Activated CD4-positive, alpha-beta T cell treated with anti-CD3 and anti-CD28 coated beads, Interleukin-2, amount 10 ng/mL, durations not matched to agents 7 days and 5 days (primary cell): ENCODE measurements around the gene FADS3. TPM values are rescaled to one million over a fixed set of nuclear protein-coding genes. Genes with fewer than 3 reads are reported as not detected.
A peak's percentile ranks its signal among the peaks of the same experiment; 100 is the strongest.

Experiments used
- CTCF ChIA-PET: fragments of 350-600 bp; sonication (Branson Sonifier 250); formaldehyde crosslinking; loops from one replicate; lab custom pipeline; 2021; ENCODE audit warnings: antibody characterized with exemption; lab: Charles Lee
- POLR2A ChIA-PET: fragments of 350-600 bp; sonication (Branson Sonifier 250); formaldehyde crosslinking; loops from one replicate; lab custom pipeline; 2021; ENCODE audit warnings: antibody characterized with exemption; lab: Charles Lee
- DNase-seq: peaks from one replicate; pipeline ENCODE4 v3.0.0-alpha.2; 2020
- H3K27ac Mint-ChIP-seq: one replicate; pipeline ENCODE4 v1.8.0; 2021; ENCODE audit warnings: mild to moderate bottlenecking, moderate library complexity, mixed read lengths
- H3K27me3 Mint-ChIP-seq: one replicate; pipeline ENCODE4 v1.8.0; 2021; ENCODE audit warnings: mixed read lengths
- H3K36me3 Mint-ChIP-seq: one replicate; pipeline ENCODE4 v1.8.0; 2021; ENCODE audit warnings: low read depth, mixed read lengths
- H3K4me1 Mint-ChIP-seq: one replicate; pipeline ENCODE4 v1.8.0; 2021; ENCODE audit warnings: mixed read lengths
- H3K4me3 Mint-ChIP-seq: one replicate; pipeline ENCODE4 v1.8.0; 2021; ENCODE audit warnings: mild to moderate bottlenecking, moderate library complexity, mixed read lengths
- H3K9me3 Mint-ChIP-seq: one replicate; pipeline ENCODE4 v1.8.0; 2021; ENCODE audit warnings: mixed read lengths
- total RNA-seq, 2 experiments: library from RNA; stranded (reverse); gene quantifications; one replicate each; pipeline ENCODE4 v1.2.3, GENCODE V29; 2021

The FADS3 gene
- total RNA-seq, 2 experiments from 2014 or later: 2.9 to 3.7 TPM

- DNase-seq: no peak
Measured at GRCh38 chr11:61869429-61869707, 22.0 kb downstream of the FADS3 start.

GRCh38 chr11:61868571-61869428, 22.5 kb downstream of the FADS3 start:
- ChIA-PET POLR2A (no interaction called here), CTCF (interaction anchor here (4.1 kb wide), 1 partner anchor 14 kb away, joined by 41 read pairs; no protein-coding TSS in a partner anchor)
- Mint-ChIP-seq H3K27me3 (peaks cover 2% of the 10 kb centered on the region), H3K4me1 (peaks cover 5% of the 10 kb centered on the region), H3K27ac (no peak overlapping the region), H3K36me3 (peaks cover 9% of the 10 kb centered on the region), H3K4me3 (no peak overlapping the region), H3K9me3 (no peaks in the 10 kb centered on the region)
- DNase-seq: no peak

More at GRCh38 chr11:61869429-61869707, 22.0 kb downstream of the FADS3 start:
- Mint-ChIP-seq H3K4me3 (no peak overlapping the region), H3K36me3 (peaks cover 9% of the 10 kb centered on the region), H3K9me3 (no peaks in the 10 kb centered on the region), H3K27ac (no peak overlapping the region), H3K4me1 (peaks cover 5% of the 10 kb centered on the region), H3K27me3 (peaks cover 2% of the 10 kb centered on the region)
- POLR2A ChIA-PET: no interaction called here
- CTCF ChIA-PET: interaction anchor here (2.1 to 4.1 kb wide), 3 partner anchors 13 to 212 kb away, joined by 7 to 41 read pairs (median 16); no protein-coding TSS in a partner anchor

DNA sequence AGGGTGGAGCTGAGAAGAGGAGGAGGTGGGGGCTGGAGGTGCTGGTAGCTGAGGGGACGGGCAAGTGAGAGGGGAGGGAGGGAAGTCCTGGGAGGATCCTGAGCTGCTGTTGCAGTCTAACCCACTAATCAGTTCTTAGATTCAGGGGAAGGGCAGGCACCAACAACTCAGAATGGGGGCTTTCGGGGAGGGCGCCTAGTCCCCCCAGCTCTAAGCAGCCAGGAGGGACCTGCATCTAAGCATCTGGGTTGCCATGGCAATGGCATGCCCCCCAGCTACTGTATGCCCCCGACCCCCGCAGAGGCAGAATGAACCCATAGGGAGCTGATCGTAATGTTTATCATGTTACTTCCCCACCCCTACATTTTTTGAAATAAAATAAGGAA, 24.4 kb downstream of the FADS3 start:
- ChIA-PET POLR2A (no interaction called here), CTCF (interaction anchor here (0.6 to 1.5 kb wide), 3 partner anchors 12 to 140 kb away, joined by 3 to 4 read pairs (median 3); no protein-coding TSS in a partner anchor)
- peaks cover 2% of the 10 kb centered on the region for H3K27me3 Mint-ChIP-seq
- H3K4me3 Mint-ChIP-seq: no peak overlapping the region
- no peak overlapping the region for H3K27ac Mint-ChIP-seq
- H3K9me3 Mint-ChIP-seq: no peaks in the 10 kb centered on the region
- peaks cover 9% of the 10 kb centered on the region for H3K36me3 Mint-ChIP-seq
- H3K4me1 Mint-ChIP-seq: peaks cover 5% of the 10 kb centered on the region
- DNase-seq: no peak

- H3K36me3 Mint-ChIP-seq: peaks cover 11% of the 10 kb centered on the region
- POLR2A ChIA-PET: no interaction called here
- peaks cover 2% of the 10 kb centered on the region for H3K27me3 Mint-ChIP-seq
- CTCF ChIA-PET: interaction anchor here (0.6 to 1.5 kb wide), 3 partner anchors 12 to 141 kb away, joined by 3 to 4 read pairs (median 3); no protein-coding TSS in a partner anchor
- no peak for DNase-seq
- H3K27ac Mint-ChIP-seq: no peak overlapping the region
- H3K4me3 Mint-ChIP-seq: no peak overlapping the region
- no peaks in the 10 kb centered on the region for H3K9me3 Mint-ChIP-seq
- peaks cover 5% of the 10 kb centered on the region for H3K4me1 Mint-ChIP-seq
Measured at GRCh38 chr11:61866231-61866957, 25.0 kb downstream of the FADS3 start.

- POLR2A ChIA-PET: no interaction called here
Measured at GRCh38 chr11:61864814-61865775, 26.2 kb downstream of the FADS3 start.

GRCh38 chr11:61863548-61864081, 27.7 kb downstream of the FADS3 start:
- H3K4me3 Mint-ChIP-seq: no peak overlapping the region
- H3K36me3 Mint-ChIP-seq: peaks cover 26% of the 10 kb centered on the region
- no peaks in the 10 kb centered on the region for H3K9me3 Mint-ChIP-seq
- no peaks in the 10 kb centered on the region for H3K27me3 Mint-ChIP-seq
- no peak for DNase-seq
- POLR2A ChIA-PET: no interaction called here
- no peak overlapping the region for H3K27ac Mint-ChIP-seq
- H3K4me1 Mint-ChIP-seq: no peaks in the 10 kb centered on the region
- CTCF ChIA-PET: no interaction called here

More at GRCh38 chr11:61864814-61865775, 26.2 kb downstream of the FADS3 start:
- CTCF ChIA-PET: interaction anchor here (1.0 kb wide), 1 partner anchor 50 kb away, joined by 3 read pairs; no protein-coding TSS in a partner anchor
- H3K4me1 Mint-ChIP-seq: no peaks in the 10 kb centered on the region
- H3K4me3 Mint-ChIP-seq: no peak overlapping the region
- H3K27ac Mint-ChIP-seq: peak overlapping the region; percentile 19
- DNase-seq: no peak
- H3K36me3 Mint-ChIP-seq: peaks cover 17% of the 10 kb centered on the region
- H3K9me3 Mint-ChIP-seq: no peaks in the 10 kb centered on the region
- H3K27me3 Mint-ChIP-seq: no peaks in the 10 kb centered on the region

DNA sequence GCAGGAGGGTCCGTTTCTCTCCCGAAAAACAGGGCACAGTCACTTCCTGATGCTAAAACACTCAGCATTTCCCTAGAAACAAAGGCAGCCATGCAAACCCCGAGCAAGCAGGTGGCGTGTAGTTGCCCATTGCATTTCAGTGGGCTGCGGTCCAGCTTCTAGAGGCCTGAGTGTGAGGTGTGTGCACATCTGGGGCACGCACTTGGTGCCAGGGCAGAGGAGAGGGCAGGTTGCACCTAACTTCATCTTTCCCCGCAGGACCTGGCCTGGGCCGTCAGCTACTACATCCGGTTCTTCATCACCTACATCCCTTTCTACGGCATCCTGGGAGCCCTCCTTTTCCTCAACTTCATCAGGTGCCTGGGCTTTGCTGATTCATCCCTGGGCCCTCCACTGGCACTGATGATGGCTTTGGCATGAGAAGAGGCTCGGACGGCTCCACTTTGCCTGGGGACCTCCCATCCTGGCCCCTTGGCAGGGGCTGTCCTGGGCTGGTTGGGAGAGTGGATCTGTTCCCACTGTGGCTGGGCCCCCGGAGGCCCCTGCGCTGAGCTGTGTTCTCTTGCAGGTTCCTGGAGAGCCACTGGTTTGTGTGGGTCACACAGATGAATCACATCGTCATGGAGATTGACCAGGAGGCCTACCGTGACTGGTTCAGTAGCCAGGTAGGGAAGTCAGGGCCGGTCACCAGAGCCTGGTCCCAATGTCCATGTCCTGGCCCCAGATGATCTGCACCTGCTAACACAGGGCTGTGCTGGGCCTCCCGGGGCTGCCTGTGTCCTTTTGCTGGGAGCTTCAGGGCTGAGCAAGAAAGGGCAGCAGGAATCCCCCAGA, 28.4 kb downstream of the FADS3 start:
- peaks cover 26% of the 10 kb centered on the region for H3K36me3 Mint-ChIP-seq

DNA sequence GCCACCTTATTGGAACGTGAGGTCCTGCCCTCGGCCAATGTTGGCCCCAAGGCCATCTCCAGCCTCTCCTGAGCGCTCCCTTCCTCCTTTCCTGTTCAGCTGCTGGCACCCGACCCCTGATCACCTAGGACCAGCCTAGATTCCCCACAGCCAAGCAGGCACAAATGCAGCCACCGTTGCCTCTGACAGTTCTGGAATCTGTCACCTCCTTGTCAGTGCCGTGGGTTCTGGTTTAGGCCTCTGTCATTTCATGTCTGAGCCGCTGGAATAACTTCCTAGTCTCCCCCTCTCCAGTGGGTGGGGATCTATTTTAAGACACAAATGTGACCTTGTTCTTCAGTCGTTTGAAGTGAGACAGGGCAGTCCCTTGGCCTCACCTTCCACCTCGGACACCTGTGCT, 29.7 kb downstream of the FADS3 start:
- no peak overlapping the region for H3K27ac Mint-ChIP-seq
- ChIA-PET CTCF (no interaction called here), POLR2A (no interaction called here)
- no peak for DNase-seq
- no peaks in the 10 kb centered on the region for H3K27me3 Mint-ChIP-seq
- peaks cover 26% of the 10 kb centered on the region for H3K36me3 Mint-ChIP-seq
- H3K4me3 Mint-ChIP-seq: no peak overlapping the region
- H3K4me1 Mint-ChIP-seq: no peaks in the 10 kb centered on the region
- H3K9me3 Mint-ChIP-seq: no peaks in the 10 kb centered on the region

More for the DNA sequence above, 28.4 kb downstream of the FADS3 start:
- CTCF ChIA-PET: no interaction called here
- Mint-ChIP-seq H3K27ac (no peak overlapping the region), H3K9me3 (no peaks in the 10 kb centered on the region), H3K27me3 (no peaks in the 10 kb centered on the region), H3K4me3 (no peak overlapping the region), H3K4me1 (no peaks in the 10 kb centered on the region)
- DNase-seq: no peak
- POLR2A ChIA-PET: no interaction called here

GRCh38 chr11:61860054-61860903, 31.1 kb downstream of the FADS3 start:
- Mint-ChIP-seq H3K4me3 (no peak overlapping the region), H3K36me3 (peaks cover 24% of the 10 kb centered on the region), H3K4me1 (no peaks in the 10 kb centered on the region), H3K9me3 (no peaks in the 10 kb centered on the region), H3K27ac (no peak overlapping the region), H3K27me3 (no peaks in the 10 kb centered on the region)
- ChIA-PET POLR2A (no interaction called here), CTCF (no interaction called here)
- no peak for DNase-seq

DNA sequence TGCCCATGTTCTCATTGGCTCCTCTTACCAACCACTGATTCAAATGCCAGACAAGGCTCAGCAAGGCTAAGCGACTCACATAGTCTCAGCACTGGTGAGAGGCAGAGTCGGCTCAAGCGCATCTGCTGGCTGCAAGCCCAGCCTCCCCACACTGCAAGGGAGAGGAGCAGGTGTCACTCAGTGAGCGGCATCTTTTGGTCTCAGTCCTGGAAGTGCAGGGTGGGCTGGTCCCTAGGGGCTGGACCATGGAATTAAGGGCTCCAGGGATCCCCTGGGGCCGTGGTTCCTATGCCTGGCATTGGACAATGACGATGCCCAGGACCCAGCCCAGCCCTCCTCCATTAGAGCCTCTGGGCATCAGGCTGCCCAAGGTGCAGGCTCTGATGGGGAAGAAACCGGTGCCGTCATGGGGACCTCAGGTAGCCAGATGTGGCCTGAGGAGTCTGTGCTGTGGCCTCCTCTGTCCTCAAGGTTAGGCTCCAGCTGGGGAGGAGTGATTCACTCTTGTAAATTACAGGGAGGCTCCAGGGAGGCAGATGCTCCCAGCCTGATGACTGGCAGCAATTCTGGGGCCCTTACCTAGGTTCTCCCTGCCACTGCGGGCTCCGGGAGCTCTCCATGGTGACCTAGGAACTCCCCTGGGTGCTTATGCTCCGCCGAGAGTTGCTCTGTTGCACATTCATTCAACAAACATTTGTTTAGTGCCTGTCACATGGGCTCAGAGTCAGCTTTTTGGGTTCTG, 35.2 kb downstream of the FADS3 start:
- POLR2A ChIA-PET: no interaction called here
- Mint-ChIP-seq H3K9me3 (no peaks in the 10 kb centered on the region), H3K27ac (no peak overlapping the region), H3K4me3 (no peak overlapping the region), H3K27me3 (no peaks in the 10 kb centered on the region), H3K4me1 (peaks cover 1% of the 10 kb centered on the region), H3K36me3 (peaks cover 29% of the 10 kb centered on the region)
- CTCF ChIA-PET: interaction anchor here (2.6 kb wide), 1 partner anchor 14 kb away, joined by 7 read pairs; no protein-coding TSS in a partner anchor
- no peak for DNase-seq
